SW 1271 (cell line): ENCODE results near the gene ZKSCAN3.
A peak's percentile ranks its signal among the peaks of the same experiment; 100 is the strongest.
"Not testable (repeated sequence)": the region's sequence is repeated elsewhere in the genome, so short reads cannot be mapped to it uniquely, and the experiment has no call there.

ENCODE experiments used
- DNase-seq, 2 experiments: peaks; one replicate each; lab custom pipeline; 2025; lab: John Stamatoyannopoulos, UW

The ZKSCAN3 gene

GRCh38 chr6:28373925-28374324 lies 24.2 kb downstream of the ZKSCAN3 start:
- no peak for DNase-seq

DNA sequence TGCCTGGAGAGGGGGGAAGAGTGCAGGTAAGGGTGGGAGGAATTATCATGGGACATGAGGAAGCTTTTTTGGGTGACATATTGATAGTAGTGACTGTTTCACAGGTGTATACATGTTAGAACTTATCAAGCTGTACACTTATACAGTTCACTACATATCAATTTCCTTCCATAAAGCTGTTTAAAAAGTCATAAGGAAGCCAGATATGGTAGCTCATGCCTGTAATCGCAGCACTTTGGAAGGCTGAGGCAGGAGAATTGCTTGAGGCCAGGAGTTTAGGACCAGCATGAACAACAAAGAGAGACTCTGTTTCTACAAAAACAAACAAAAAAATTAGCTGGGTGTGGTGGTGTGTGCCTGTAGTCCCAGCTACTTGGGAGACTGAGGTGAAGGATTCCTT lies 28.1 kb downstream of the ZKSCAN3 start:
- no peak for DNase-seq

- no peak for DNase-seq
Observed at GRCh38 chr6:28378644-28379043, 28.9 kb downstream of the ZKSCAN3 start.

GRCh38 chr6:28380381-28380780 lies 30.6 kb downstream of the ZKSCAN3 start:
- no peak for DNase-seq

DNA sequence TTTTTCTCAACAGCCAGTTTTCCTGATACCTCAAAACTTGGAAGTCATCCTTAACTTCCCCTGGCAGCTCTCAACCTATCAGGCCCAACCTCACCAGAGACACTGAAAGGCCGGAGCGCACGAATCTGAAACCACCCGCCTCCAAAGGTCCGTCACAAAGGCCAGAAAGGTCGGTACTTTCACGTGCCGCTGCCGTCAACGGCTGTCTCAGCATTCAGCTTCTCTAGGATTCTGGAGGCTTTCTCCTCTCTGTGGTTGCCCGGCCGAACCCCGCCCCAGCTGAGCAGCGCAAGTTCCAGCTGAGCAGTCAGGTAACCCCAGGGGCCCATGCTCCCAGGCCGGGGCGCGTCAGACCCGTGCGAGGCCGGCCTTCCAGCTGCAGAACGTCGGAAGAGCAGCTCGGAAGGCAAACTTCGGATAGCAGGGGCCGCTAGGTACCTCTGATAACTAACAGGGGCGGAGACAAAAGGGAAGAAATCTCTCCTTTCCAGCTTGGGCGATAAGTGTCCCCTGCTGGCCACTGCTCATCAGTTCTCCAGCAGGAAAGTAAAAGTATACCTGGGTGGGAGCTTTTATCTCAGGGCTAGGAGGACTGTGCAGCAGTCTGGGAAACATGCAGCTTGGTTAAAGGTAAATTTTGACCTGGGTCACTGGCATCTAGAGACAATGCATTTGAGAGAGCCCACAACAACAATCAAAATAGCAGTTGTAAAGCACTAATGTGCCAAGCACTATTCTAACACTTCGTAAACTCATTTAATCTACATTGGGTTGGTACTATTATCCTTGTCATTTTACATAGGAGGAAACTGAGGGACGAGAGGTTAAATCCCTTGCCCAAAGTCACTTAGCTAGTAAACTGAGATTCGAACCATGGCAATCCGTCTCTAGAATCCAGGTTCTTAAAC lies 33.7 kb downstream of the ZKSCAN3 start:
- peak; percentile 89 to 95 for DNase-seq

DNA sequence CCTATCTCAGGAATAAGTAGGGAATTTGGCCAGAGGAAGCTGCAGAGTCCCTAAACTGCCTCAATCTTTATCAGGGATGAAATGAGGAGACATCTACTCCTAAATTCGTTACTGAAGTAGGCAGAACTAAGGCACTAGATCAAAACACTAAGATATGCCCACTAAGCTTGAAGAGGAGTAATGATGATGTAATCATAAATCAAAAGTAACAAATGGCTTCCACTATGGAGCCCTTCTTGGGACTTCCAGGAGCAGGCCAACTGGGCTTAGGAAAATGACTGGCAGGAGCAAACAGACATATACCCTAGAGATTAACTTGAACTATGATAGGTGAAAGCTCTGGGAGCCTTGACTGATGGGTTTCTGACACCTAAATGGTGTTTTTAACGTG lies 34.4 kb downstream of the ZKSCAN3 start:
- no peak for DNase-seq

- no peak for DNase-seq
Observed at GRCh38 chr6:28390688-28391087, 40.9 kb downstream of the ZKSCAN3 start.

- DNase-seq = peak in 1 of 2 experiments; percentile 26
Observed at GRCh38 chr6:28393912-28394662, 44.3 kb downstream of the ZKSCAN3 start.

DNA sequence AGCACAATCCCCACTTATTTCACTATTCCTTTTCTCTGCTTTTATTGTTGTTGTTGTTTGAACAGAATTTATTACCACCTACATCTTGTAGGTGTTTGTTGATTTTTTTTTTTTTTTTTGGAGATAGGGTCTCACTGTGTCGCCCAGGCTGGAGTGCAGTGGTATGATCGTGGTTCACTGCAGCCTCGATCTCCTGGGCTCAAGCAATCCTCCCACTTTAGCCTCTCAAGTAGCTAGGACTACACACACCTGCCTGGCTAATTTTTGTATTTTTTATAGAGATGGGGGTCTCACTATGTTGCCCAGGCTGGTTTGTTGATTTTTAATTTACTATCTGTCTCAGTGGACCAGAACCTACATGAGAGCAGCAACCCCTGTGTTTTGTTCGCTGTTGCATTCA lies 46.2 kb downstream of the ZKSCAN3 start:
- no peak for DNase-seq

DNA sequence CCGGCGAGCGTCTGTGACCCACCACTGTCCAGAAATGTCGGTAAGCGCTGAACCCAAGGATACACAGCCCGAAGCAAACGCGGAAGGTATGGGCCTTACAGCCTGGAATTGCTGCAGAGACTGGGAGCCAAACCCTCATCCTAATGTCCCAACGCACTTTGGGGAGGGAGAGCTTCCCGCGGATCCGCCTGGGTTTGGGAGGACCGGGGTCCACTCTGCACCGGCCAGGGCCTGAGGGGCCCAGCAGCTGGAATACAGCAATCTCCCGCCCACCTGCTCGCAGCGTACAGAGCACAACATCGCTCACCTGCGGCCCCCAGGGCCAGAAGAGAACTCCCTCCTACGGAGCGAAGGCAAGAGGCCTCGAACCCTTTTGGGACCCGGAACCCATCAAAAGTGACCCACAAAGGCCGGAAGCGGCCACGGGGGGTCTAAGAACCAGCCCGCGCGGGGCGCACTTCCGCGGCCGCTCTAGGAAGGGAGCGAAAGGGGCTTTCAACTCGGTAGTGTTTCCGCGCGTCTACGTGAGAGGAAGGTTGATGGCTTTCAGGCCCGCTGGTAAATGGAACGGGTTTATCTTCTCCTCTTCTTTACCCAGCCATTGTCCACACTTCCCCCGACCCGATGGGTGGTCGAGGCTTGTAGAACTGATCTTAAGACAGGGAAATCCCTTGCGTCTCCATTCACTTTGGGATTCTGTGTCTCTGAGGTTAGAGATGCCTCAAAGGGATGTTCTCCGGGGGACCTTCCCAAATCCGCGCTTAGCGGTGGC lies 49.8 kb downstream of the ZKSCAN3 start, which contains the start of gene ZSCAN12:
Gene ZSCAN12, minus strand, starts transcription at position 398 of the 772 bp plus-strand sequence. CDS start 1,342 bp downstream, outside the sequence.
- DNase-seq = no peak

DNA sequence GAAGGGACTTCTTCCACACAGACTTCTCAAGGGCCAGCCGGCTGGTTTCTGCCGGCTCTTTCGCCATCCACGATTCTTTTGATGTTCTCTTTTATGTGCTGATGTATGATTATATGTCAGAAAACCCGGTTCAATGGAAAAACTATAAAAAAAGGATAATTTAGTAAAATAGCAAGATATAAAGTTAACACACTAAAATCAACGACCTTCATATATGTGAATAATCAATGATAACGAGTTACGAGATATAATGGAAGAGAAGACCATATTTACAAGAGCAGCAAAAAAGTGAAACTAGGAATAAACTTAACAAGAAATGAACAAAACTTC lies 50.3 kb downstream of the ZKSCAN3 start:
- DNase-seq = no peak

- DNase-seq = no peak
Observed at GRCh38 chr6:28401172-28401571, 51.4 kb downstream of the ZKSCAN3 start.

- DNase-seq = no peak
Observed at GRCh38 chr6:28402197-28402596, 52.5 kb downstream of the ZKSCAN3 start.

- not testable (repeated sequence) for DNase-seq
Observed at GRCh38 chr6:28403923-28404322, 54.2 kb downstream of the ZKSCAN3 start.

GRCh38 chr6:28407401-28407800 lies 57.7 kb downstream of the ZKSCAN3 start:
- DNase-seq = no peak

- DNase-seq = no peak
Observed at GRCh38 chr6:28408076-28408802, 58.5 kb downstream of the ZKSCAN3 start.

- no peak for DNase-seq
Observed at GRCh38 chr6:28410767-28411166, 61.0 kb downstream of the ZKSCAN3 start.

DNA sequence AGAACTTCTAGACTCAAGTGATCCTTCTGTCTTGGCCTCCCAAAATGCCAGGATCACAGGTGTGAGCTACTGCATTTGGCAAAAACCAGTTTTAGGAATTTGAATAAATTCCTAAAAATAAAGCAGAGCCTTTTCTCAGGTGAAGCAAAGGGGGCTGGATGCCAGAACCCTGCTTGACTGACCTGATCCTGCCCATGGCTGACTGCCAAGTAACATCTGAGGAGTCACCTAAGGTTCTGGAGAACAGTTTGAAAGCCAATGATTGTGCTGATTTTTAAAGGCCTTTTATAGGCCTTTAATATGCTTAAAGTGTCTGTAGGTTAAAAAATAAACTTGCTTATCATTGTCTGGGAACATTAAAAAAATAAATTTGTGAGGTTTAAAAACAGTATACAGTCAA lies 63.9 kb downstream of the ZKSCAN3 start:
- DNase-seq = no peak
